Measurements from ENCODE around the gene TOM1.

DNA sequence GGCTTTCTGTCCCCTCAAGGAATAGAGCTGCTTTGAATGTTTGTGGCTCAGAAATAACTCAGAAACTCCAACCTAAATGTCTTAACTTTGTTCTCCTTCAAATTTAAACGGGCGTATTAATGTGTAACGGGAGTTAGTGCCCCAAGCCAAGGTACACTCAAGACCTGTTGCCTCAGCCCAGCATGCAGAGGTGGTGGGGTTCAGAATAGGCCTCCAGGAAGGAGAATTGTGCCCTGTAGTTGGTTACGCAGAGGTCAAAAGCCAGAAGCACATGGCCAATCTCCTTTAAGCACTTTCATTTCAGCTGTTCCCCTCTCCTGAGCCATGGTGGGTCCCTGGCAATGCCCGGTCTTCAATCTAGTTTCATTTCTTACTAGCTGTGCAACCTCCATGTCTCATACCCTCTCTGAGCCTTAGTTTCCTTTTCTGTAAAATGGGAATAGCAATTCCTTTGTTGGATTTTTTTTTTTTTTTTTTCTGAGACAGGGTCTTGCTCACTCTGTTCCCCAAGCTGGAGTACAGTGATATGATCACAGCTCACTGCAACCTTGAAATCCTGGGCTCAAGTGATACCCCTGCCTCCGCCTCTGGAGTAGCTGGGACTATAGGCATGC lies 85.4 kb downstream of the TOM1 start:
- TF ChIP-seq, protein P1, sequence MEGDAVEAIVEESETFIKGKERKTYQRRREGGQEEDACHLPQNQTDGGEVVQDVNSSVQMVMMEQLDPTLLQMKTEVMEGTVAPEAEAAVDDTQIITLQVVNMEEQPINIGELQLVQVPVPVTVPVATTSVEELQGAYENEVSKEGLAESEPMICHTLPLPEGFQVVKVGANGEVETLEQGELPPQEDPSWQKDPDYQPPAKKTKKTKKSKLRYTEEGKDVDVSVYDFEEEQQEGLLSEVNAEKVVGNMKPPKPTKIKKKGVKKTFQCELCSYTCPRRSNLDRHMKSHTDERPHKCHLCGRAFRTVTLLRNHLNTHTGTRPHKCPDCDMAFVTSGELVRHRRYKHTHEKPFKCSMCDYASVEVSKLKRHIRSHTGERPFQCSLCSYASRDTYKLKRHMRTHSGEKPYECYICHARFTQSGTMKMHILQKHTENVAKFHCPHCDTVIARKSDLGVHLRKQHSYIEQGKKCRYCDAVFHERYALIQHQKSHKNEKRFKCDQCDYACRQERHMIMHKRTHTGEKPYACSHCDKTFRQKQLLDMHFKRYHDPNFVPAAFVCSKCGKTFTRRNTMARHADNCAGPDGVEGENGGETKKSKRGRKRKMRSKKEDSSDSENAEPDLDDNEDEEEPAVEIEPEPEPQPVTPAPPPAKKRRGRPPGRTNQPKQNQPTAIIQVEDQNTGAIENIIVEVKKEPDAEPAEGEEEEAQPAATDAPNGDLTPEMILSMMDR (conservative IDR thresholded peaks at IDR 0.05; ENCODE audit: low read length), result no peak
- no peak for TF ChIP-seq EZH2phosphoT487 (IDR thresholded peaks at IDR 0.05; ENCODE audit: borderline replicate concordance, low read depth, low read length)

Measured in OCI-LY7 (cell line).